Right lung (tissue), 5 donors: Measurements from ENCODE around the gene PRRX2. TPM values are rescaled to one million over a fixed set of nuclear protein-coding genes. Genes with fewer than 3 reads are reported as not detected.
"Not testable (repeated sequence)": the region's sequence is repeated elsewhere in the genome, so short reads cannot be mapped to it uniquely, and the experiment has no call there.

Experiments
- DNase-seq, 2 donors: peaks; one replicate each; pipeline ENCODE4 v3.0.0-alpha.2; 2013
- polyA plus RNA-seq, 5 donors: library from polyadenylated mRNA; unstranded; fragments of 120-200 nt; gene quantifications; one replicate each; pipeline versions ENCODE4 v1.2.1 to v1.2.3, GENCODE V29; 2013; ENCODE audit warnings: inconsistent platforms in 1 of 5, low replicate concordance in 1 of 5; ENCODE audit not compliant: insufficient read length in 5 of 5, insufficient read depth in 1 of 5

PRRX2 gene
- polyA plus RNA-seq, 5 donors = 0.63 to 1.4 (median 1.2) TPM

DNA sequence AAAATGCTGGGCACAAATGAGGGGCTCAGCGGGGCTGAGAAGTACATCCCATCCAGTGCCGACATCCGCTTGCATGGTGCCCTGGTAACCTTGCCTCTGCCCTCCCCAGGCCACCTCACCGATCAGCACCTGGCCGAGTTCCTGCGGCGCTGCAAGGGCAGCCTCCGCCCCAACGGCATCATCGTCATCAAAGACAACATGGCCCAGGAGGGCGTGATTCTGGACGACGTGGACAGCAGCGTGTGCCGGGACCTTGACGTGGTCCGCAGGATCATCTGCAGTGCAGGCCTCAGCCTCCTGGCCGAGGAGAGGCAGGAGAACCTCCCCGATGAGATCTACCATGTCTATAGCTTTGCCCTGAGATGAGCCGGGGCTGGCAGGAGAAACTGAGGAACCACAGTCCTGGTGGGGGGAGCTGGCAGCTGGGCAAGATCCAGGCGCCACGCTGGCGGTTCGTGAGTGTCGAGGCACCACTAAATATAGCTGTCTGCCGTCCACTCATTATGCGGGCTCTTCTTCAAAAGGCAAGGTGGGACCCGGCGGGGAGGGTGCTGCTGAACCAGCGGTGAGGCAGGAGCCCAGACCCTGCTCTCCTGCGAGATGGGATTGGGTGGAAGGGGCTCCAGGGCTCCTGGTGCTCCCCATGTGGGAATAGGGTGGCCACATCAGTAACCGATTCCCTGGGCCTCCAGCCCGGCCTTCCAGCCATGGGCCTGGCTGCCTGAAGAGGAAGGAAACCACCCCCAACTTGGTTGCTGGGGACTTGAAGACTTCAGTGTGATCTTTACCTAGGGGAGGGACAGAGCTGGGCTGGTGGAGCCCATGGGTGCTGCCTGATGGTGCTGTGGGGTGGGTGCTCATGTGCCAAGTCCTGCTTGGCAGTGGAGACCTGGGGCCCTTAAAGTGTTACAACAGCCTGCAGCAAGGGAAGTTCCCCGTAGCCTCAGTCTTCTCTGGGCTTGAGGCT lies 30.1 kb upstream of the PRRX2 start:
- DNase-seq = no peak

DNA sequence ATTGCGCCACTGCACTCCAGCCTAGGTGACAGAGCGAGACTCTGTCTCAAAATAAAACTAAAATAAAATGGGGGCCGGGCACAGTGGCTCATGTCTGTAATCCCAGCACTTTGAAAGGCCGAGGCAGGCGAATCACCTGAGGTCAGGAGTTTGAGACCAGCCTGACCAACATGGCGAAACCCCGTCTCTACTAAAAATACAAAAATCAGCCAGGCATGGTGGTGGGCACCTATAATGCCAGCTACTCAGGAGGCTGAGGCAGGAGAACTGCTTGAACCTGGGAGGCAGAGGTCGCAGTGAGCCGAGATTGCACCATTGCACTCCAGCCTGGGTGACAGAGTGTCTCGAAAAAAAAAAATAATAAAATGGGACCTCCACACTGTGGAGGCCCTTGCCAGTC lies 29.1 kb upstream of the PRRX2 start:
- DNase-seq = not testable (repeated sequence)

DNA sequence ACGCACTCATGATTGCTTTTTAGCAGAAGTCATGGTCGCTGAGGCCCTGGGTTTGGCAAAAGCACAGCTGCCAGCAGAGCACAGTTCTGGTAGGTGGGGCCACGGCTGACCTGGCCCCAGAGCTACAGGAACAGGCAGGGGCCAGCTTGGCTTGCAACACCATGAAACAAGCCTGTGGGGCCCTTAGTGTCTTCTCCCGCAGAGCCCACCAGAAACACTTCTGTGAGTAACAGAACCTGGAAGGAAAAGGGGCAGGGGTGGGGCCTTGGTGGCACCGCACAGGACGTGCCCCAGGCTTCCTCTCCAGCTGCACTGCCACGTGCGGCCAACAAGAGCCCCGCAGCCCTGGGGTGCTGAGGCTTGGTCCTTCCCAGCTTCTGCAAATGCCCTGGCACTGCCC lies 28.3 kb upstream of the PRRX2 start:
- DNase-seq = no peak

DNA sequence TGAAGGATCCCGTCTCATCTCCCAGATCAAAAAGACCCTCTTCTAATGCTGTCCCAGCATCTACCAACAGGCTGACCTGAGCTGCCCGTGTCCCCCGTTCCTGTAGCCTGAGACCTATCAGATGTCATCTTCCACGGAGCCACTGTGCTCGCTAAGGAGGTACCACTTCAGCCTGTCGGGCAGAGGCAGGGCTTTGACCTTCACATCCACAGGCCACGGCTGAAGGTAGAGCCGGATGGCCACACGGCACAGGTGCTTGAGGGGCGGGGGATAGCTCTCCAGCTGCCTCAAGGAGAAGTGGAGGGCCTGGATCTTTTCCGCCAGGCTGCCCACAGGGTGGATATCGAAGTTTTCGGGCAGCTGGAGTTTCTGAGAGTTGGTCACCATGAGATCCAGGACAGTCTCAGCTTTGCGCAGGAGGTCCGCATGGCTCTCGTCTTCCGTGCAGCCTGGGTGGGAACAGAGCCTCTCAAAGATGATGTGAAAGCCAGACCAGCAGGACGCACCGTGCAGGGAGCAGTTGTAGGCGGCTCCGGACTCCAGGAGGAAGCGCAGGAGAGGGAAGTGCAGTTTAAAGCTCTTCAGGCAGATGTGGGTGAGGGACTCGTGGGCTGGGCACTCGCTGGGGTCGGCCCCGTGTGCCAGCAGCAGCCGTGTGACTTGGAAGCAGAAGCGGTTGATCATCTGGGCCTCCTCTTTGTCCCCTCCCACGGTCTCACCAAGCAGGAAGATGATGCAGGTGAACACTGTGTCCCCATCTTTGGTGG lies 27.6 kb upstream of the PRRX2 start:
- no peak for DNase-seq

DNA sequence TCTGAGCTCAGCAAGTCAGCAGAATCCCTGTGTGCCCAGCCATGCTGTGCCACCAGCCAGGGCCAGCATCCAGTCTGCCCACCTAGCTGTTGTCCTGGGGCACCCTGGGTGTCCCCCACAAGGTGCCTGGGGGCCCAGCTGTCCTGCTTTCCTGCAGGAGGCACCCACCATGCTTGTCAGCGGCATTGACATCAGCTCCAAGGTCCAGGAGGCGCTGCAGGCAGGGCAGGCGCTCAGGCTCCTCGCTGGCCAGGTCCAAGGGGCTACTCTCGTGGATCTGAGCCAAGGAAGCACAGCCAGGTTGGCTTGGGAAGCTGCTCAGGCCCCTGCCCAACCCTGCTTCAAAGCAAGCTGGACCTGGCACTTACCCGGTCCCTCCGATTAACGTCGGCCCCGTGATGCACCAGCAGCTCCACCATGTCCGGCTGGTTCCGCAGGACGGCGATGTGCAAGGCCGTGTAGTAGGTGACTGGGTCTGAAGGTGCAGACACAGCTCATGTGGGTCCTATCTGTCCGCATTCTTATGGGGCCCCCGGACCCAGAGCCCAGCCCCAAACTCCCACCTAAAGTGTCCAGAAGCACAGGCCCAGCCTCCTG lies 26.3 kb upstream of the PRRX2 start:
- DNase-seq = no peak

DNA sequence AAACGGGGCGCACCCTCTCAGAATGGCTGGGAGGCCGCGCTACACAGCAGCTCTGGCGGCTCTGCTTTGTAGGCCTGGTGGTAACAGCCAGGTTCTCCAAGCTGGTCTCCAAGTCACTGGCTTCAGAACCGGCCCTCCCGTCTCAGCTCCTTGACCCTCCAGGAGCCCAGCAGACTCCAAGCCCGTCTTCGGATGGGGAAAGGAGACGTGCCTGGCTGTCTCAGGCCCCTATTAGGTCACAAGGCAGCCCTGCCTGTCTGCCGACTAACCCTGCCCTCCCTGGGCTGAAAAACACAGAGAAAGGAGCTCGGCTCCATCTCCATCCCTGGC lies 25.7 kb upstream of the PRRX2 start:
- DNase-seq = no peak

DNA sequence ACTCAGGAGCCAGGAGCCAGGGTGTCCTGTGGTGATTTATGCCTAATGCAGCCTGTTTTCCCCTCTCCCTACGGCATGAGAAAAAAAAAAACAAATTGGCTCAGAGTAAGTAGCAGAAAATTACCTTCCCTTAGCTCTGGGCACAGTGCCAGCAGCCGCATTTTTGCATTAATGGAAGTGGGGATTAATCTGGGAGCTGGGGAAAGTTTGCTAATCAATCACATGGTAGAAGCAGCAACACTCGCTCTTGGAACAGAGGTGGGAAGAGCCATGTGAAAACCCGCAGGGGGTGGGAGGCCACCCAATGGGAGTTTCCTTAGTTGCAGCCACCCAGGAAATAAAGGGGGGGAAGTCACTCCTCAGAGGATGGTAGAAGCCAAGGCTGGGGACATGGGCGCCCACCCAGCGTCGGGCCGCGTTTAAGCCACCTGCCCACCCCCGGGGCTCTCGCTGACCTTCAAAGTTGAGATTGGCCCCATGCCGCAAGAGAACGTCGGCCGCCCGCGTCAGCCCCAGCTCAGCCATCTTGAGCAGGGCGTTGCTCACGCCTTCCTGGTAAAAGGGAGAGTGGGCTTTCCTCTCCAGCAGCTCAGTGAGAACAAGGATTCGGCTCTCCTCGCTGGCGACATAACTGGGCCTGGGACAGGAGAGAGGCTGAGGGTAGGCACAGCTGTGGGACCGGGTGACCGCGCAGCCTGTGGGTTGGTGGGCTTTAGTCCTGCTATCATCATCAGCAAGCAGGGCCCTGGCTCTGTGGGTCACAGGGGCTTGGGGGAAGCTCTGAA lies 25.2 kb upstream of the PRRX2 start:
- no peak for DNase-seq

DNA sequence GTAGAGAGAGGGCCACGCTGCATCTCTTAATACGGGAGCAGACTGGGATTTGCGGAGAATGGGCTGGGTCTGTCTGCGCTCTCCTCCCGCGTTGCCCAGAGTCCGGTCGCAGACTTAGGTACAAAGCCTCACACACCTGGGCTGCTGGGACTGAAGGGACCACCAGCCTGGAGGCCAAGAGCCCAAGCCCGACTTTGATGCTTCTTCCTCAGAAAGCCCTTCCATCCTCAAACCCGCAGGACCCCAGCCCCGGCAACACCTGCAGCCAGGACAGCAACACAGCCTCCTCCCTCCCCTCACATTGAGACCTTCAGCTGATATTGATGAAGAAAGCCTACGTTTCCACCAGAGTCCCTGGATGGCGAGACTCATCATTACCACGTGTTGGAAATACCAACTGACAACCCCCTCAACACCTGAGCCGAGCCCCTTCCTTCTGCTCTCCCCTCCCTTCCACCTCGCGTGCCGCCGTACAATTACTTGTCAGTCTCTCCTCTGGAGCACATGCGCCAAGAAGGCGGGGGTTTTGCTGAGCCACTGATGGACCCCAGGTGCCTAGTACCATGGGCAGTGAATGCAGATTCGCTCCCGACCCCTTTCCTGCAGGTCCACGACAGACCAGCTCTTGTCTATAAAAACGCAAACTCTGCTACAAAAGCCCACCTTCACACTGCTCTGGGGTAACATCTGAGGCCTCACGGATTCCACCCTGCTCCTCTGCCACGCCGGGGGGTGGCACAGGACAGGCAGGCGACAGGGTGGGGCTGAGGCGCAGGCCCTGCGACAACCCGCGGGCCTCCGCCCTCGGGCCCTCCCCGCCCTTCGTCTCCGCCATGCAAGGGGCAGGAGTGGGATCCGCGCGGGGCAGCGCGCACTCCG lies 24.3 kb upstream of the PRRX2 start:
- DNase-seq = no peak

DNA sequence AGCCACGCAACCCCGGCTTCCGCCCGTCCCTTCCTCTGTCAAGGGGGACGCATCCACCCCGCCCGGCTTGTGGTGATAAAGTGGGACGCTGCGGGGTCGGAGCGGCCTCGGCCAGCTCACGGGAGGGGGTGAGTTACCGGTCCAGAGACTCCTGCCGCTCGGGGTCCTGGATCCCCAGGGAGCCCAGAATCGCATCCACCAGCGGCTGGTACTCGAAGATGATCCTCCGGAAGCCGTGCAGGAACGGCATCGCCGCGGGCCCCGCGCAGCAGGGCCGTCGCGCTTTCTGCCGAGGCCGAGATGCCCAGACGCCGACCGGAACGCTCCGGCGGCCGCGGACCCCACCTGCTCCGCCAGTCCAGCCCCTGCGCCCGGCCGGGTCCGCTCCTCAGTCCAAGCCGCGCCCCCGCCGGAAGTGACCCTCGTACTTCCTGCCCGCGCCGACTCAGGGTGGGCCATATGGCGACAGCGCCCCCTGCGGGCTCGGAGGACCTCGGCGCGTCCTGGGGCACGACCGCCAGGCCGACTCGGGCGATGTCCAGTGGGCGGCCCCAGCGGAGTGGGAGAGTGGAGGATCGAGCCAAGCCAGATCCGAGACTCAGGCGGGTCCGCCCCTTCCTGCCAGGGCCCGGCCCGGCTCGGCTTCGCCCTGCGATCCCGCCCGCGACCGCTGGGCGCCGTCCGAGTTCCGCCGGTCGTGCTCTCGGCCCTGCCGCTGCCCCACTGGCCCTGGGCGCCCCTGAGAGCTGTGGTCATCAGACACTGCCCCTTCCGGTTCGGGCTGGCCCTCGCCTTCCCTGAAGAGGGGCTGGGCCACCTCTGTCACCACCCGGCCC lies 23.5 kb upstream of the PRRX2 start, which contains the start of gene ASB6:
Gene ASB6, minus strand, starts transcription at position 402 of the 836 bp plus-strand sequence. Its CDS starts 152 bp downstream, at position 250.
- DNase-seq = peak; percentile 98 to 99

DNA sequence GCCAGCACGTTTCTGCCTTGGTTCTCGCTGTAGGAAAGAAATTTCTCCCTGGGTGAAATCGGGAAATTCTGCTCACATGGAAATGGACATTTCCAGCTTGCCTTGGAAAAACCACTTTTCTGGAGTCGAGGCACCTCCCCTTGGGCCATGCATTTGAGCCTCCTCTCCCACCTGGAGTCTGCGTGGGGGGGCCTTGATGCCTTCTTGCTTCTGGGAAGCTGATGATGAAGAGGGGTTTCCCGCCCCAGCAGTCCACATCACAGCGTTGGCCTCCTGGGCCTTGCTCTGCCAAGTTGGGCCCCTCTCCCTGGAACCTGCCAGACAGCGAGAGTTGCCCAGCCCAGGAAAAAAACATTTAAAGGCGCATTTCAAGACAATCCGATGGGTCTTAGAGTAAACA lies 21.7 kb upstream of the PRRX2 start:
- DNase-seq = no peak

DNA sequence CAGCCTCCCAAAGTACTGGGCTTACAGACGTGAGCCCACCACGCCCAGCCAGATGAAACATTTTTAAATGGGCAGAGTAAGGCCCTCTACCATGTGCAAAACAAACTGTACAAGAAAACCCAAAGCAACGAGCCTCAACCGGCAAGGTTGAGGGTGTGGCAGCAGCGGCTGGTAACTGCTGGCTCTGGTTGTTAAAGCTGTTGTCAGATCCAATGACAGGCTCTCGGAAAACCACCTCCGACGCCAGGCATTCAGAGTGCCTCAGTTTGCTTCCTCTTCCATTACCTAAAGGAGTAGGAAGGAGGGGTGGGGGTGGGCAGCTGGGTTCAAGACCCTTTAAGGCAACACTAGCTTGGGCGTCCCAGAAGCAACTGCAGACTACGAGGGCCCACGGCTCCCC lies 21.1 kb upstream of the PRRX2 start:
- no peak for DNase-seq

DNA sequence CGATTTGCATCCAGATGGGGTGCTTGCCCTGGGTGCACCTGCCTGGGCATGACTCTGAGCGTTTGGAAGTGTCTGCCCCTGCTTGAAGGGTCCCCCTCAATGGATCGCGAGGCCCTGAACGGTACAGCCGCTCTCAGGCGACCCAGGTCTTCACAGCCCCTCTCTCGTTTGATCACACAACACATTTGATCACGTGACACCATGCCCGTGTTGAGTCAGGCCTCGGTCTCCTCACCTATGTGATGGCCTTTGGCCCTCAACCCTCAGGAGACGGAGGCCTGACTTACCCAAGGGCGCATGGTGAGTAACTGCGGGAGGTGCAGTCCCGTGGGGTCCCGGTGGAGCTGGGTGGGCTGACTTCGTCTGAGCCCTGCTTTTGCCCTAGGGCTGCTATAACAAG lies 20.5 kb upstream of the PRRX2 start:
- no peak for DNase-seq

DNA sequence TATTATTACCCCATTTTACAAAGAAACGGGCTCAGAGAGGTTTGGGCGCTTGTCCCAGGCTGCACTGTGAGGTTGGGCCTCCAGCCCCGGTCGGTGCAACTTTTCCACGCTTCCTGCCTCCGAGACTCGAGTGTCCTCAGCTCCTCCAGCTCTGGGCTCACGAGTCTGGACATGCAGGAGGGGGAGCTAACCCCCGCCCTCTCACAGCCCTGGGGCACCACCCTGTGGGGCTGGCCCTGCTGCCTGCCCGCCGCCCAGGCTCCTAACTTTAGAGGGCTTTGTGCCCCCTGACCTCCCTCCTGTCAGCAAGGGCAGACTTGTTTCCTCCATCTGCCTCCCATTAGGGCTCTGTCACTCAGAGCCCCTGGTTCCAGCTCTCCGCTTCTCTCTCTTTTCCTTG lies 19.2 kb upstream of the PRRX2 start:
- no peak for DNase-seq

DNA sequence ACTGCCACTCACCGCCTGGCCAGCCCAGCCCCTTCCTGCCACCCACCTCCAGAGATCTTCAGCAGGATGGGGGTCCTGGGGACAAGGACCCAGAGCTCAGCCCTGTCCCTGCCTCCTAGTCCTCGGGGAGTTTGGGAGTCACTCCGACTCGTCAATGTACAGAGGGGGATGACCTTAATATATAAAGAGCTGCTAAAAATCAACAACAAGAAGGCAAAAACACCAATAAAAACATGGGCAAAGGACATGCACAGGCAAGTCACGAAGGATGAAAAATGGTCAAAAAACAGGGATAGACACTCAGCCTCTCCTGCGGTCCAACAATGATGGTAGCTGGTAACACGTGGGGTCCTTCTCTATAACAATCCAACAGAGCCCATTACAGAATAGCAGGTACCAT lies 18.8 kb upstream of the PRRX2 start:
- no peak for DNase-seq

DNA sequence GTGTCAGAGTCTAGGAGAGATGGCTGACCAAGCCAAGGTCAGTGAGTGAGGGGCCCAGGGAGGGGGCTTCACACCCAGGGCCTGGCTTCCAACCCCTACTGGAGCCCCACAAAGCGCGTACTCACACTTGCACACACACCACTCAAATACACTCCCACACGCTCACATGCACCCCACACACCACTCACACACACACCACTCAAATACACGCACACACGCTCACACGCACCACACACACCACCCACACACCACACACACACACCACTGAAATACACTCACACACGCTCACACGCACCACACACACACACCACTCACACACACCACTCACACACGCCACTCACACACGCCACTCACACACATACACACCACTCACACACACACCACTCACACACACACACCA lies 17.8 kb upstream of the PRRX2 start:
- no peak for DNase-seq

DNA sequence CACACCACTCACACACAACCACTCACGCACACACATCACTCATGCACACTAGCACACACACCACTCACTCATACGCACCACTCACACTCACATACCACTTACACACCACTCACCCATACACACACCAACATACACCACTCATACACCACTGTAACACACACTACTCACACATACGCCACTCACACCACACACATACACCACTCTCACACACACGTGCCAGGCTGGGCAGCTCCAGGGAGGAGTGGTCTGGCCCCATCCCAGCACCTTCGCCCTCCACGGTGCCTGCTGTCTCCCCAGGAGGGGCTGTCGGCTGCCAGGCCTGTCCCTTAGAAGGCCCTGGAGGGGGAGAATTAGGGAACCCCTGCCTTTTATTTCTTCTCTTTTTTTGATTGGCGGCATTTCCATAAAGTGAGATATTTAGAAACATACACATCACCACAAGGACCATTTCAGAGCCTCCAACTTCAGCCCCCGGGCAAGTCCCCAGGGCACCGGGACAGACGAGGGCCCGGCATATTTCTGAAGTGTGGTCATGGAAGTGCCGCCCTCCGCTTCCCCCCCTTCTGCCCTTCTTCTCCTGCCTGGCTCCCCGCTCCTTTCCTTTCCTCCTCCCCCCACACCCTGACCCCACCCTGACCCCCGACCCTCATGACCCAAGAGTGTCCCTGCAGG lies 17.2 kb upstream of the PRRX2 start:
- no peak for DNase-seq

DNA sequence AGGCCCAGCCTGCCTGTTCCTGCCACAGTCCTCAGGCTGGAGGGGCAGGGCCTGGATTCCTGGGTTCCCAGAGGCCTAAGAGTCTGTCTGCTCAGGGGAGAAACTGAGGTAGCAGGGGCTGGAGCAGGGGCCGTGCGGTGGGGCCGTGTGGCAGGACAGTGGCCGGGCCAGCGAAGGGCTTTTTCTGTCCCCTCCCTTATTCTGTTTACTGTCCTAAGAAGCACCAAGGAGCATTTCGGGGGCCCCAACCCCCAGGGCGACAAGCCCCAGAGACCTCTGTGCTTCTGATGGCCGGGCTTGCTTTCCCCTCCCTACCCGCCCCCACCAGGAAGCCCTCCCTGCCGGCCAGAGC lies 16.7 kb upstream of the PRRX2 start:
- no peak for DNase-seq

DNA sequence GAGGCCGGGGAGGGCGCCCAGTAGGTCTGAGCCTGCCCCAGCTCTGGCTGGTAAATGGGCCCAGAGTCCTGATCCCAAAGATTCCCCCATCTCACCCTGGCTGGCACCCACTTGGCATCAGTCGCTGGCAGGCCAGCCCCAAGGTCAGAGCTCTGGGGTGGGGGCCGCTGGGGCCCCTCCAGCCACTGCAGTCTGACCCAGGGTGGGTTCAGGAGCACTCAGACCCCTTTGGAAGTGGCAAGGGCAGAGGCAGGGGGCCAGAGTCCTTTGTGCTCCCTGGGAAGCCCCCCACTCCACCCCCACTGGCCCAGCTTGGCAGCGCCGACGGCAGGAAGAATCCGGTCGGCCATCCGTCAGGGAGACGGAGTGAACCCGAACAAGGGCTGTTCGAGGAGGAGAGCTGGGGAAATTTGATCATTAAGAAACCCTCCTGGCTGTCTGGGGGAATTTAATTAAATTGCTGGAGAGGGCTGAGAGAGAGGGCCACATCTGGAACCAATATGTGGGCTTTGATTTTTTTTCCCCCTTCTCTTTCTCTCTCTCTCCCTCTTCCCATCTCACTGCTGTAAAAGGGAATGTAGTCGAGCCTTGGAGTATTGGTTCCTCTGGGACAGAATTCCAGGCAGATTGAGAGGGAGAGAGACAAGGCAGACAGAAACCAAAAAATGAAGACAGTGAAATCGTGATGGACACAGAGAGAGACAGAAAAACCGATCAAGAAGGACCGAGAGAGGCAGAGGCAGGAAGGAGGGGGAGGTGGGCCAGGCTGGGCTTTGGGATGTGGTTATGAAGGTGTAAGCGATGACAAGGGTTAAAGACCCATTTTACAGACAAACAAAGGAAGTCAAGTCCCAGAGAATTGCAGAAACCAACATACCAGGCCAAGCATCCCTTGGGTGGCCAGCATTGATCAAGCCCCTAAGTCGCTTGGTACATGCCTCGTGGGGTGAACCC lies 15.4 kb upstream of the PRRX2 start:
- DNase-seq = no peak
